Superior temporal gyrus (tissue), 1 donor: Measurements from ENCODE around the gene ROR2.

Experiments
- DNase-seq: peaks from one replicate; pipeline ENCODE4 v3.0.0-alpha.2; 2016; ENCODE audit errors: extremely low spot score

ROR2 gene

GRCh38 chr9:91680106-91680505 lies 269.9 kb downstream of the ROR2 start:
- no peak for DNase-seq

GRCh38 chr9:91678807-91679580 lies 271.0 kb downstream of the ROR2 start:
- DNase-seq, result no peak

- DNase-seq, result no peak
These were observed 272.1 kb downstream of the ROR2 start for GRCh38 chr9:91677822-91678436.

- no peak for DNase-seq
These were observed 272.7 kb downstream of the ROR2 start for GRCh38 chr9:91677331-91677730.

- DNase-seq, result no peak
These were observed 274.0 kb downstream of the ROR2 start for GRCh38 chr9:91676046-91676445.

- no peak for DNase-seq
These were observed 285.4 kb downstream of the ROR2 start for GRCh38 chr9:91664663-91665062.

- DNase-seq, result no peak
These were observed 286.2 kb downstream of the ROR2 start for GRCh38 chr9:91663858-91664257.

GRCh38 chr9:91661451-91661850 lies 288.6 kb downstream of the ROR2 start:
- DNase-seq, result no peak

- no peak for DNase-seq
These were observed 289.5 kb downstream of the ROR2 start for GRCh38 chr9:91660521-91660920.

GRCh38 chr9:91659529-91660495 lies 290.2 kb downstream of the ROR2 start:
- DNase-seq, result no peak

GRCh38 chr9:91658513-91659105 lies 291.4 kb downstream of the ROR2 start:
- no peak for DNase-seq

GRCh38 chr9:91657501-91657900 lies 292.5 kb downstream of the ROR2 start:
- DNase-seq, result no peak

GRCh38 chr9:91655658-91656057 lies 294.4 kb downstream of the ROR2 start:
- no peak for DNase-seq

GRCh38 chr9:91655215-91655614 lies 294.8 kb downstream of the ROR2 start:
- DNase-seq, result no peak

- no peak for DNase-seq
These were observed 295.5 kb downstream of the ROR2 start for GRCh38 chr9:91654527-91654926.

GRCh38 chr9:91647371-91647770 lies 302.7 kb downstream of the ROR2 start:
- DNase-seq, result no peak

GRCh38 chr9:91646702-91647101 lies 303.3 kb downstream of the ROR2 start:
- DNase-seq, result no peak

- no peak for DNase-seq
These were observed 305.6 kb downstream of the ROR2 start for GRCh38 chr9:91644433-91644832.

GRCh38 chr9:91643481-91644077 lies 306.4 kb downstream of the ROR2 start:
- no peak for DNase-seq

- no peak for DNase-seq
These were observed 307.3 kb downstream of the ROR2 start for GRCh38 chr9:91642771-91643170.

- no peak for DNase-seq
These were observed 309.6 kb downstream of the ROR2 start for GRCh38 chr9:91640428-91640827.

GRCh38 chr9:91639054-91639453 lies 311.0 kb downstream of the ROR2 start:
- DNase-seq, result no peak
